EH (cell line): ENCODE data around the gene FASTK.

Experiments used
- DNase-seq: peaks from one replicate; pipeline ENCODE4 v3.0.0-alpha.2; 2015; ENCODE audit warnings: low read depth

The FASTK gene

GRCh38 chr7:151064454-151064853, 16.2 kb downstream of the FASTK start:
- no peak for DNase-seq

- DNase-seq: peak; percentile 68
These were observed 17.4 kb downstream of the FASTK start for GRCh38 chr7:151063212-151063561.

- DNase-seq: peak; percentile 73
These were observed 18.0 kb downstream of the FASTK start for GRCh38 chr7:151062399-151063211.

- no peak for DNase-seq
These were observed 18.6 kb downstream of the FASTK start for GRCh38 chr7:151062111-151062398.

- no peak for DNase-seq
These were observed 19.1 kb downstream of the FASTK start for GRCh38 chr7:151061213-151062110.

- DNase-seq: peak; percentile 56
These were observed 20.0 kb downstream of the FASTK start for GRCh38 chr7:151060416-151061212.

GRCh38 chr7:151060113-151060415, 20.5 kb downstream of the FASTK start:
- DNase-seq: no peak

GRCh38 chr7:151059367-151060112, 21.1 kb downstream of the FASTK start, which contains the start of gene SLC4A2:
SLC4A2 (plus strand) TSS chr7:151059589; CDS start chr7:151061988, 2,399 bp downstream.
- DNase-seq: peak; percentile 72

GRCh38 chr7:151058781-151059366, 21.7 kb downstream of the FASTK start:
- peak; percentile 35 for DNase-seq

- peak; percentile 100 for DNase-seq
These were observed 22.4 kb downstream of the FASTK start for GRCh38 chr7:151057989-151058780.

GRCh38 chr7:151057506-151057988, 23.1 kb downstream of the FASTK start, which contains the start of gene CDK5:
CDK5 (minus strand) TSS chr7:151057897; CDS start chr7:151057848, 49 bp downstream.
- DNase-seq: no peak

GRCh38 chr7:151056666-151057505, 23.7 kb downstream of the FASTK start:
- DNase-seq: no peak

- no peak for DNase-seq
These were observed 24.3 kb downstream of the FASTK start for GRCh38 chr7:151056283-151056665.

- no peak for DNase-seq
These were observed 26.9 kb downstream of the FASTK start for GRCh38 chr7:151053751-151054150.

GRCh38 chr7:151053096-151053495, 27.5 kb downstream of the FASTK start:
- no peak for DNase-seq

GRCh38 chr7:151051108-151051507, 29.5 kb downstream of the FASTK start:
- peak; percentile 70 for DNase-seq

- no peak for DNase-seq
These were observed 31.6 kb downstream of the FASTK start for GRCh38 chr7:151048911-151049463.

GRCh38 chr7:151047976-151048815, 32.4 kb downstream of the FASTK start, which contains the start of gene ASIC3:
ASIC3 (plus strand) TSS chr7:151048531; CDS start chr7:151048886, 355 bp downstream.
- no peak for DNase-seq
